Renal cortex interstitium (tissue), 11 donors: ENCODE data around the gene NYNRIN. TPM values are rescaled to one million over a fixed set of nuclear protein-coding genes. Genes with fewer than 3 reads are reported as not detected.
A peak's percentile ranks its signal among the peaks of the same experiment; 100 is the strongest.

Source experiments
- DNase-seq, 11 donors: peaks; one replicate each; pipeline ENCODE4 v3.0.0-alpha.2; 2013; ENCODE audit warnings: low read depth in 9 of 11, low spot score in 4 of 11; ENCODE audit errors: extremely low read depth in 1 of 11
- polyA plus RNA-seq, 3 donors: library from polyadenylated mRNA; unstranded; fragments of 120-200 nt; gene quantifications; one replicate each; pipeline ENCODE4 v1.2.1, GENCODE V29; 2013; ENCODE audit not compliant: insufficient read length in 3 of 3

The NYNRIN gene
- polyA plus RNA-seq, 3 donors, result 47.5 to 60.0 (median 47.8) TPM

DNA sequence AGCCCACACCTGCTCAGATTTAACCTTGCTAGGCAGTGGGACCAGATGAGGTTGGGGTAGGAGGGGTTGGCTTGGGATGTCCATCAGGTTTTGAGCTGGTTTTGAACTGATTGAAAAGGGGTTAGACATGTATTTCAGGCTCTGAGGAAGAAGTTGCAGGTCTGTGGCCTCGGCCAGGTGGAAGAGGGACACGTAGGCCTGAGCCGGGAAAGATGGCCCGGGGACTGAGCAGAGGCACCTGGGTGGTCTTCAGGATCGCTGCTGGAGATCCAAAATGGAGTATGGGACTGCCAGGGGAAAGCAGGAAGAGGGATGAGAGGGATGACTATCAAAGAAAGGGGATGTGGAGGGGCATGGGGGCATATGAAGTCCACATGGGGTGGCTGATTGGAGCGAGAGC lies 7.6 kb downstream of the NYNRIN start:
- DNase-seq, result no peak

DNA sequence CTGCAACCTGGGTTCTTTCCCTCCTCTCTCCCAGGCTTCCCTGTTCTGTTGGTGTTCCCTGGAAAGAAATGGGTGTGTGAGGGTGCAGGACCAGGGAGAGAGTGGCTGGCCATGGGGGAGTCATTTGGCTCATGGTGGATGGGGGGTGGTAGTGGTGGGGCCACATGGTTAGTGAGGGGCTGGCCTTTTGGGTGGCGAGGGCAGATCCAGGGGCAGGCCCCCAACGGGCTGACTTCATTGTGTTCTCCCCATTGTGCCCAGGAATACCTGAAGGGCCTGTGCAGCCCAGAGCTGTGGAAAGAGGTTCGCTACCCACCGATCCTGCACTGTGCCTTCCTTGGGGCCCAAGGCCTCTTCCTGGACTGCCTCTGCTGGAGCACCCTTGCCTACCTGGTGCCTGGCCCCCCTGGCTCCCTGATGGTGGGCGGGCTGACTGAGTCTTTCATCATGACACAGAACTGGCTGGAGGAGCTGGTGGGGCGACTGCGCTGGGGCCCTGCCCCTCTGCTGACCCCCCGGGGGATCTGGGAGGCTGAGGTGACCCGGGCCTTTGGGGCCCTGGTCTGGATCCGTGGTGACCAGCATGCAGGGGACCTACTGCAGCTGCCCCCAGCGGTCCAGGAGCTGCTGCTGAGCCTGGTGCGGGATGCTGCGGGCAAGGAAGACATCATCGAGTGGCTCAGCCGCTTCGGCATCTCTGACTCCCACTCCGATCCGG lies 9.0 kb downstream of the NYNRIN start:
- DNase-seq, result no peak

GRCh38 chr14:24408764-24409163 lies 10.0 kb downstream of the NYNRIN start:
- DNase-seq, result no peak

GRCh38 chr14:24409192-24409591 lies 10.4 kb downstream of the NYNRIN start:
- DNase-seq, result no peak

GRCh38 chr14:24409956-24410355 lies 11.2 kb downstream of the NYNRIN start:
- DNase-seq, result no peak

GRCh38 chr14:24411443-24412389 lies 12.9 kb downstream of the NYNRIN start:
- DNase-seq, result peak in 1 of 11 donors; percentile 33

DNA sequence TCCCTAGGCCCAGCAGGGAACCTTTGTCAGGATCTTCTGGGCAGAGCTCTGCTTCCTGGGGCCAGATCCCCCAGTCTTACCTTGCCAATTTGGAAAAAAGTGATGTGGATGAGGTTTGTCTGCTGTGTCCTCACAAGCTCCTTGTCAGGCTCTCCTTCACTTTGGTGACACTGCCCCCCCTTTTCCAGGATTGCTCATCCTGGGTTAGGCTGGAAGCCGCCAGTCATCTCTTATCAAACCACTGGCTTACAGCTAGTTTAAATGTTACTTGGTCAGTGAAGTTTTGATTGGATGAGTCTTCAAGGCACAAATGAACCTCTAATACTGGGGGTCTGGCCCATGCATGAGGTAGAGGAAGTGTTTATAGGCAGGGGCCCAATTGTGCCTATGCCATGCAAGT lies 15.3 kb downstream of the NYNRIN start:
- no peak for DNase-seq

- no peak for DNase-seq
Measured at GRCh38 chr14:24414732-24415420, 16.1 kb downstream of the NYNRIN start.

GRCh38 chr14:24415421-24416253 lies 16.8 kb downstream of the NYNRIN start:
- DNase-seq, result no peak

- DNase-seq, result no peak
Measured at GRCh38 chr14:24416254-24416931, 17.6 kb downstream of the NYNRIN start.

- DNase-seq, result no peak
Measured at GRCh38 chr14:24416932-24417619, 18.3 kb downstream of the NYNRIN start.

DNA sequence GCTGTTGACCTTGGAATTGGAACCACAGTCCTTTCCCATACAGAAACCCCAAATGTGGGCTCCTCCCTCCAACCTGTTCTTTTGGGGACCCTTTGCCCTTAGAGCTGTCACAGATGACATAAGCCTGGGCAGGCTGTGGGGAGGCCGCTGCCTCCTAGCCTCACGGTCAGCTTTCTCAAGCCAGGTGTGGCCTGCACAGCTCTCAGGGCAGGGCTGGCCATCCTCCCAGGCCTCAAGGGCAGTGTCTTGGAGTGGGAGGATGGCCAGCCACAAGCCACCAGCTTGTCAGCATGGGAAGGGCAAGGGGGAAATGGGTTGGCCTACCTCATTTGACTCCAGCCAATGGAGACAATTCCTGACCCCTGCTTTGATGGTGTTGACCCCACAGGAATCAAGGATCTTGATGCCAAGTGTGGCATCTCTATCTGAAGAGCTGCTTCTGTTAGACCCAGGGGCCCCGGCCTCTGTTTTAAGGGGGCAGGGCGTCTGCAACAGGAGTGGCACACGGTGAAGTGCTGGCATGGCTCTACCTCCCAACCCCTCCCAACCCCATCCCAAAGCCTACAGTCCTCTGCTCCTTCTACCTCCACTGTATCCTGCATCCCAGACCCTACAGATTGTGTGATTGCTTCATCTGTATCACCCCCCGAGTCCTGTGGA lies 19.2 kb downstream of the NYNRIN start:
- no peak for DNase-seq

- DNase-seq, result no peak
Measured at GRCh38 chr14:24418492-24418873, 19.7 kb downstream of the NYNRIN start.

DNA sequence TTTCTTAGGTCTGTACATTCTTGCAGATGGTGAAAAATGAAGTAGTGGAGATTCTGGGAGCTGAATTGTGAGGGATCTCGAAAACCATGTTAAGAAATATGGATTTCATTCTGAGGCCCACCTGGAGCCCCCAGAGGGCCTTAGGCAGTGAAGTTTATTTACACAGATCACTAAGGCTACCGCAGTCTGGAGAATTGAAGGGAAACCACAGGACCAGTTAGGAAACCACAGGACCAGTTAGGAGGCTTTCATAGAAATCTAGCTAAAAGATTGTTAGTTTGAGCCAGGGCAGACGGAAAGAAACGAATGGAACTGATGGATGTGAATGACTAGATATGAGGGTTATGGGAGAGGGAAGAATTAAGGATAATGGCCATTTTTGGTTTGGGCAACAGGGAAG lies 23.5 kb downstream of the NYNRIN start:
- DNase-seq, result no peak

DNA sequence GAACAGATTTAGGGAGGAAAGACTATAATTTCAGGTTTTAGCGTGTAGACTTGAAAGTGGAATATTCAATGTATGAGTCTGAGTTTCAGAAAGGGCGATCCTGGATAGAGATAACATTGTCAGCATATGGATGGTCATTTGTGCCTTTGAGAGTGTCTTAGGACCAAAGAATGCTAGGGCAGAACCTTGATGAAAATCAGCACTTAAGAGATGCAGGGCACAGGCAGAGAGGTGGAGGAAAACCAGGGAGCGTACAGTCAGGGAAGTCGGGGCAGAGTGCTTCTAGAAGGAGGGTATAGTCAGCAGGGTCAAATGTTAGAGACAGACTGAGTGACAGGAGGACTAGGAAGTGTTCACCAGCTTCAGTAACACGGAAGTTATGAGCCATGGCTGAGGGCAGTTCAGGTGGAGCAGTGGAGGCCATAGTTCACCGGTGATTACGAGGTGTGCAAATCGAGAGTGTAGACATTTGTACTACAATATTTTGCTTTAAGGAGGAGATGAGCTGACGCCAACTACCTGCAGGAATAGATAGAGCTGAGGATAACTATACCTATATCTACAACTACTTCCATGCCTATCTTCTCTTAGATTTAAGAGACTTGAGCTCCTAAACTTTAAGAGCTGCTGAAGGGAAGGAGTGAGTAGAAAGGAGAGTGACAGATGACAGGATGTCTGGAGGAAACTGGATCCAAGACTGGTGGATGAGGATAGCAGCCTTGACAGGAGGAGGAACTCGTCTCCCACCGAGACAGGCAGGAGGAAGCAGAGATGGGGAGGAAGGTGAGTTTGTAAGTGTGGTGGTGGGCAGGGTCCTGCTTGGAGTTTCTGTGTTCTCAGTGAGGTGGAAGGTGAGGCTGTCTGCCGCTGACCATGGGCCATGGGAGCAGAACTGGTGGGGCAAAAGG lies 24.1 kb downstream of the NYNRIN start:
- no peak for DNase-seq

DNA sequence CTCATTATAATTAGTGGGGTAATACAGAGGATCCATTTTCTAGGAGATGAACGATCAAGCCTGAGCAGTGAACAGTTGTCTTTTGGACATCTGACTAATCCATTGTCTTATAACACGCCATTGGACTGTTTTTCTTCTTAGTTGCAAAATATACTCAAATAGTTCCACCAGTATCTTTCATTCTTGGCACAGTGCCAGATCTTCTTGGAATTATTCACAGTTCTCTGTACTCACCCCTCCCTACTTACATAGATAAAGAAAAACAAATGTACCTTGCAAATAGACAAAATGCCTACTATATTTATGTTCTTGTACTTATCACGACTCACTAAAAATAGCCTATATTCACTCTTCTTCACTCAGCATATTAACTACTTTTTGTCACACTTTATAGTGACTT lies 26.9 kb downstream of the NYNRIN start:
- DNase-seq, result no peak
